Measurements from ENCODE around the gene RERE. TPM values are rescaled to one million over a fixed set of nuclear protein-coding genes. Genes with fewer than 3 reads are reported as not detected.

Gene RERE
- polyA plus RNA-seq, 1 experiment: 14.3 TPM

DNA sequence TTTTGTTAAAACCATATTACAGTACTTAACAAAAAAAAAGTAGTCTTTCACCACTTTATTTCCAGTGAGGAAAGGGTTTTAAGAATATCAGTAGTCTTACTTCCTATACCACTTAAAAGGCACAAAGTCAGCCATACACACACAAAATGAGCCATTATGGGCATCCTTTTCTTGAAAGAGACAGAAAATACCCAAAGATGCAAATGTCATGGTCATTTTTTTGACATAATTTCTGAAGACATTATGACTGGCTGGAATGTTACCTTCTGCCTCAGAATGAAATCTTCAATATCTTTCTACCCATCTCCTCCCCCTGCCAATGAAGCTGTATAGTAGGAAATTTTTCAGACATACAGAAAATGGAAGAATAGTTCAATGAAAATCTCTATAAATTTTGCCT lies 261.9 kb downstream of the RERE start:
- TF ChIP-seq, protein P1, sequence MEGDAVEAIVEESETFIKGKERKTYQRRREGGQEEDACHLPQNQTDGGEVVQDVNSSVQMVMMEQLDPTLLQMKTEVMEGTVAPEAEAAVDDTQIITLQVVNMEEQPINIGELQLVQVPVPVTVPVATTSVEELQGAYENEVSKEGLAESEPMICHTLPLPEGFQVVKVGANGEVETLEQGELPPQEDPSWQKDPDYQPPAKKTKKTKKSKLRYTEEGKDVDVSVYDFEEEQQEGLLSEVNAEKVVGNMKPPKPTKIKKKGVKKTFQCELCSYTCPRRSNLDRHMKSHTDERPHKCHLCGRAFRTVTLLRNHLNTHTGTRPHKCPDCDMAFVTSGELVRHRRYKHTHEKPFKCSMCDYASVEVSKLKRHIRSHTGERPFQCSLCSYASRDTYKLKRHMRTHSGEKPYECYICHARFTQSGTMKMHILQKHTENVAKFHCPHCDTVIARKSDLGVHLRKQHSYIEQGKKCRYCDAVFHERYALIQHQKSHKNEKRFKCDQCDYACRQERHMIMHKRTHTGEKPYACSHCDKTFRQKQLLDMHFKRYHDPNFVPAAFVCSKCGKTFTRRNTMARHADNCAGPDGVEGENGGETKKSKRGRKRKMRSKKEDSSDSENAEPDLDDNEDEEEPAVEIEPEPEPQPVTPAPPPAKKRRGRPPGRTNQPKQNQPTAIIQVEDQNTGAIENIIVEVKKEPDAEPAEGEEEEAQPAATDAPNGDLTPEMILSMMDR (IDR thresholded peaks at IDR 0.05; ENCODE audit: low read depth, low read length): no peak
- Histone ChIP-seq H3K4me3 (ENCODE audit: low read depth, low read length) (no peak overlapping the region), H3K9me3 (ENCODE audit: control insufficient read depth, insufficient read depth, low read length) (no peaks in the 10 kb centered on the region), H3K27ac (ENCODE audit: low read depth, low read length) (no peak overlapping the region), H3K27me3 (ENCODE audit: control insufficient read depth, insufficient read depth, low read length) (no peaks in the 10 kb centered on the region)
- no peak for DNase-seq (ENCODE audit: low read depth, low spot score)
- ChIA-PET POLR2A (no interaction called here), CTCF (interaction anchor here (0.6 to 2.5 kb wide), 3 partner anchors 15 to 293 kb away, joined by 3 to 10 read pairs (median 3); no protein-coding TSS in a partner anchor)

DNA sequence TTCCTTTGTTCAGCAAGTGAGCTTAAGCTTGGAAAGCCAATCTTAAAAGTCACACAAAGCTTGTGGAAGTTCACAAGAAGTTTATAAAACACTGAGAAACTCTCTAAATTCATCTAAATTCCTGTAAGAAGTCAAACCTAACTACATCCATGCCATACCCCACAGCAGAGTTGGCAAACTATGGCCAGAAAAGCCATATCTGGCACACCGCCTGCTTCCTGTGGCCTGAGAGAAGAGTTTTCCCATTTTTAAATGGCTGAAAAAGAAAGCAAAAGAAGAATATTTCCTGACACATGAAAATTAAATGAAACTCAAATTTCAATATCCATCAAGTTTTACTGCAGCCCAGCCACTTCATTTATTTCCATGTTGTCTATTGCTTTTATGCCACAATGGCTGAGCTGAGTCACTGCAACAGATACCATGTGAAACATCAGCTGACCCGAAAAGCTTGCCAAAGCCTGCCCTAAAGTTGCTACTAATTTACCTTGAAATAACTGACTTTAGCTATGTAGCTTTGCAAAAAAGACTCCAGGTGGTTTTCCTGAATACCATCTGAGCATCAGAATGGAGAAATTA lies 262.4 kb downstream of the RERE start:
- H3K27ac ChIP-seq (ENCODE audit: low read depth, low read length): no peak overlapping the region
- H3K9me3 ChIP-seq (ENCODE audit: control insufficient read depth, insufficient read depth, low read length): no peaks in the 10 kb centered on the region
- TF ChIP-seq, protein P1 (IDR thresholded peaks at IDR 0.05; ENCODE audit: low read depth, low read length): no peak
- POLR2A ChIA-PET: no interaction called here
- DNase-seq (ENCODE audit: low read depth, low spot score): no peak
- no peak overlapping the region for H3K4me3 ChIP-seq (ENCODE audit: low read depth, low read length)
- no peaks in the 10 kb centered on the region for H3K27me3 ChIP-seq (ENCODE audit: control insufficient read depth, insufficient read depth, low read length)
- CTCF ChIA-PET: interaction anchor here (0.6 to 2.5 kb wide), 4 partner anchors 16 to 296 kb away, joined by 3 to 10 read pairs (median 4); no protein-coding TSS in a partner anchor

DNA sequence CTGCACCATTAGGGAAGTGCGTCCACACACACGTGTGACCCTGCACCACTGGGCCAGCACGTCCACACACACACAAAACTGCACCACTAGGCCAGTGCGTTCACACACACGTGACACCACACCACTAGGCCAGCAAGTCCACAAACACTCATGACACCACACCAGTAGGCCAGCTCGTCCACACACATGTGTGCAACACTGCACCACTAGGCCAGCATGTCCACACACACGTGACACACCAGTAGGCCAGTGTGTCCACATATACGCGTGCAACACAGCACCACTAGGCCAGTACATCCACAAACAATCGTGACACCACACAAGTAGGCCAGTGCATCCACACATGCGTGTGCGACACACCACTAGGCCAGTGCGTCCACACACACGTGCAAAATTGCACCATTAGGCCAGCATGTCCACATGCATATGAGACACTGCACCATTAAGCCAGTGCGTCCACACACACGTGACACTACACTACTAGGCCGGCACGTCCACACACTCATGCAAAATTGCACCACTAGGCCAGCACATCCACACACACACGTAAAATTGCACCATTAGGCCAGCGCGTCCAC lies 264.5 kb downstream of the RERE start:
- Histone ChIP-seq H3K9me3 (ENCODE audit: control insufficient read depth, insufficient read depth, low read length) (no peaks in the 10 kb centered on the region), H3K27me3 (ENCODE audit: control insufficient read depth, insufficient read depth, low read length) (no peaks in the 10 kb centered on the region), H3K4me3 (ENCODE audit: low read depth, low read length) (no peak overlapping the region), H3K27ac (ENCODE audit: low read depth, low read length) (no peak overlapping the region)
- ChIA-PET CTCF (interaction anchor here (1.1 to 4.6 kb wide), 3 partner anchors 8 to 173 kb away, joined by 3 to 35 read pairs (median 7); no protein-coding TSS in a partner anchor), POLR2A (interaction anchor here (0.6 kb wide), 1 partner anchor 18 kb away, joined by 3 read pairs; no protein-coding TSS in a partner anchor)
- TF ChIP-seq, protein P1 (IDR thresholded peaks at IDR 0.05; ENCODE audit: low read depth, low read length): no peak
- DNase-seq (ENCODE audit: low read depth, low spot score): no peak

DNA sequence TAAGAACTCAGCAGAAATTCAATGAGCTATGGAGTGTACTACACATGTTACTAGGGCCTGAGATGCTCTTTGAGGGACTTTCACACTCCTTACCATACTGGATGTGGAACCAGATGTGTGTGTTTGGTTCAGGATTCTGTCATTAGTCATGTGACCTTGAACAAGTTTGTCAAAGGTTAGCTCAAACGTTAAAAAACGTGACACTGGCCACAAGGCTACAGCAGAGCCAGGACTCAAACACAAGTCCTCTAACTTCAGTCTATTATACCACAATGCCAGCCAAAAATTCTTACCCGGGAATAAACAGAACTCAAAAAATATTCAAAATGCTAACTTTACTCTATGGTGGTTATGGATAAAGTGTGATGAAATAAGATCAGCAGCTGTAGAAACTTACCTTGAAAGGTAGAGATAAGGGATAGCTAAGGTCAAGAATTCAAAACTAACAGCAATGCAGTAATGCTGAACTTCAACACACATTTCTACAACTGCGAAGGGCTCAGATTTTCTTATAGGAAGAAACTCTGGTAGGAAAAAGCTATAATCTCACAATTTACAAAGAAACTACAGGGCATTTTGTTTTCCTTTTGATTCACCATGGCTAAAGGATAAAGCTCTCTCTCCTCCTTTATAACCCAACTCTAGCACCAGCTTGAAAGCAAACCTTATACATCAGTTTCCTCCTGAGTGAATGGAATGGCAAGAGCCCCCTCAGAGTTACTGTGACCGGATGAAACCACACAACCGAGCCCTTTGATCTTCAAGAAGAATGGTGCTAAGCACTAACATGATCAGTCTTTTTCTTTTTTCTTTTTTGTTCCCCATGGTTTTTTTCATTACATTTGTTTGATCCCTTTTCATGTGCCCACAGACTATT lies 265.6 kb downstream of the RERE start:
- H3K9me3 ChIP-seq (ENCODE audit: control insufficient read depth, insufficient read depth, low read length): no peaks in the 10 kb centered on the region
- ChIA-PET CTCF (interaction anchor here (0.6 to 4.6 kb wide), 6 partner anchors 9 to 571 kb away, joined by 3 to 35 read pairs (median 3); no protein-coding TSS in a partner anchor), POLR2A (interaction anchor here (0.5 to 0.7 kb wide), 3 partner anchors 20 to 266 kb away, joined by 3 to 4 read pairs (median 4); partner anchors contain the start of gene RERE)
- H3K4me3 ChIP-seq (ENCODE audit: low read depth, low read length): no peak overlapping the region
- no peak overlapping the region for H3K27ac ChIP-seq (ENCODE audit: low read depth, low read length)
- no peak for DNase-seq (ENCODE audit: low read depth, low spot score)
- TF ChIP-seq, protein P1 (IDR thresholded peaks at IDR 0.05; ENCODE audit: low read depth, low read length): no peak
- H3K27me3 ChIP-seq (ENCODE audit: control insufficient read depth, insufficient read depth, low read length): no peaks in the 10 kb centered on the region

Measured in AG04450 (cell line).